Measurements from ENCODE around the gene KCTD12. TPM values are rescaled to one million over a fixed set of nuclear protein-coding genes. Genes with fewer than 3 reads are reported as not detected.
A peak's percentile ranks its signal among the peaks of the same experiment; 100 is the strongest.

KCTD12 gene
- total and polyA plus RNA-seq, 2 donors (not counting 3 experiments of a cell fraction or from before 2014, with no cell fraction given), result 95.9 to 116 TPM

- intact Hi-C loops (cut with micrococcal nuclease), result no loop called here
- Histone ChIP-seq H3K9ac (replicated peaks; ENCODE audit: extremely low read depth, insufficient read depth, low read length) (no peak overlapping the region), H2AFZ (ENCODE audit: low read depth, low read length) (no peak overlapping the region), H4K20me1 (replicated peaks; ENCODE audit: control insufficient read depth, extremely low read depth, insufficient read depth, low read length) (no peaks in the 10 kb centered on the region), H3K36me3 (ENCODE audit: control insufficient read depth in 2 of 2, extremely low read depth in 1 of 2, insufficient read depth in 2 of 2, low read length in 2 of 2) (no peaks in the 10 kb centered on the region), H3K27me3 (ENCODE audit: control insufficient read depth in 2 of 2, insufficient read depth in 2 of 2, low read length in 2 of 2) (no peaks in the 10 kb centered on the region), H3K79me2 (ENCODE audit: control insufficient read depth, insufficient read depth, low read length) (no peaks in the 10 kb centered on the region), H3K4me2 (ENCODE audit: insufficient read depth, low read length) (no peak overlapping the region), H3K9me1 (replicated peaks; ENCODE audit: control insufficient read depth, extremely low read depth, insufficient read depth, low read length) (no peaks in the 10 kb centered on the region), H3K4me1 (ENCODE audit: control insufficient read depth, extremely low read depth, insufficient read depth, low read length) (peaks cover 3% of the 10 kb centered on the region), H3K9me3 (replicated peaks; ENCODE audit: control insufficient read depth, insufficient read depth, low read length) (no peaks in the 10 kb centered on the region), H3K4me3 (replicated peaks in 1 of 3; ENCODE audit: insufficient read depth in 1 of 3, low read depth in 1 of 3, low read length in 3 of 3) (no peak overlapping the region), H3K27ac (ENCODE audit: insufficient read depth, low read depth, low read length) (no peak overlapping the region)
- BruUV-seq (replicated peaks), result no TSS peak
- dilution Hi-C loops (cut with MboI; ENCODE audit: extremely low pct_ligation_motif_present, low sequenced_read_pairs), result no loop called here
- no peak for TF ChIP-seq GATA2 (IDR thresholded peaks at IDR 0.05; ENCODE audit: insufficient read depth, insufficient read length, low read depth, low read length)
- TF ChIP-seq FOS (IDR thresholded peaks at IDR 0.05; ENCODE audit: borderline replicate concordance, insufficient read depth, low read length), result no peak
- TF ChIP-seq EZH2 (IDR thresholded peaks at IDR 0.05; ENCODE audit: borderline replicate concordance, low read depth, low read length, severe bottlenecking), result no peak
- no peak for TF ChIP-seq MAX (IDR thresholded peaks at IDR 0.05; ENCODE audit: insufficient read depth, insufficient read length)
- no peak for TF ChIP-seq CTCF (IDR thresholded peaks at IDR 0.05; ENCODE audit: extremely low read depth in 1 of 2, insufficient read depth in 1 of 2, low read depth in 1 of 2, low read length in 2 of 2)
- TF ChIP-seq POLR2AphosphoS5 (IDR thresholded peaks at IDR 0.05; ENCODE audit: insufficient read depth, low read depth, low read length), result no peak
- TF ChIP-seq MYC (IDR thresholded peaks at IDR 0.05; ENCODE audit: low read depth, low read length), result no peak
- TF ChIP-seq JUN (IDR thresholded peaks at IDR 0.05; ENCODE audit: borderline replicate concordance, insufficient read depth, insufficient read length, low read depth), result no peak
- TF ChIP-seq POLR2A (IDR thresholded peaks at IDR 0.05; ENCODE audit: low read depth, low read length), result no peak
- ChIA-PET POLR2A (no interaction called here), CTCF (interaction anchor here (1.0 to 2.0 kb wide), 4 partner anchors 9 to 1017 kb away, joined by 4 to 10 read pairs (median 4); no protein-coding TSS in a partner anchor)
- DNase-seq (ENCODE audit: low read depth, low spot score), result peak; percentile 11
- FAIRE-seq, result peak; percentile 33
Measured at GRCh38 chr13:76894401-76895110, 8.4 kb upstream of the KCTD12 start.

Data from endothelial cell of umbilical vein (primary cell).